Panc1 (cell line): ENCODE data around the gene GNL2. TPM values are rescaled to one million over a fixed set of nuclear protein-coding genes. Genes with fewer than 3 reads are reported as not detected.
"Not testable (repeated sequence)": the region's sequence is repeated elsewhere in the genome, so short reads cannot be mapped to it uniquely, and the experiment has no call there.

ENCODE experiments used
- ATAC-seq: fragments of 200-7000 bp; cut with Tn5 transposase; 2 replicates; pipeline ENCODE4 v1.9.1; 2020; ENCODE audit warnings: mild to moderate bottlenecking, moderate library complexity
- BruUV-seq: library from RNA; stranded (reverse); fragments of 400-500 nt; replicated peaks from 2 replicates; lab custom pipeline; 2021; lab: Mats Ljungman, UMichigan
- CTCF ChIA-PET: fragments of 300-600 bp; sonication (Branson Sonifier 250); formaldehyde crosslinking; loops from one replicate; lab custom pipeline; 2022; ENCODE audit warnings: antibody characterized with exemption; lab: Charles Lee
- POLR2A ChIA-PET: fragments of 300-600 bp; sonication (Branson Sonifier 250); formaldehyde crosslinking; loops from one replicate; lab custom pipeline; 2022; ENCODE audit warnings: antibody characterized with exemption; lab: Charles Lee
- DNase-seq: peaks from one replicate; pipeline ENCODE4 v3.0.0-alpha.2; 2010; ENCODE audit warnings: low read depth, low spot score
- H3K27ac ChIP-seq: 2 replicates; pipeline ENCODE4 v1.5.1; 2011; ENCODE audit warnings: mild to moderate bottlenecking, low read length, inconsistent platforms
- H3K27me3 ChIP-seq: fragments of 200-500 bp; sonication (Bioruptor generic); 2 replicates; pipeline ENCODE4 v1.6.0; 2014; ENCODE audit warnings: low read length, inconsistent platforms; ENCODE audit not compliant: control insufficient read depth, insufficient read depth
- H3K36me3 ChIP-seq: fragments of 200-500 bp; sonication (Bioruptor generic); 2 replicates; pipeline ENCODE4 v1.5.1; 2014; ENCODE audit warnings: inconsistent platforms, mild to moderate bottlenecking, low read length, moderate library complexity; ENCODE audit not compliant: control insufficient read depth, insufficient read depth
- H3K4me1 ChIP-seq: 2 replicates; pipeline ENCODE4 v1.5.1; 2011; ENCODE audit warnings: inconsistent platforms, mild to moderate bottlenecking, low read length, moderate library complexity; ENCODE audit not compliant: control insufficient read depth, insufficient read depth
- H3K4me3 ChIP-seq, 2 experiments: 2 replicates each; pipeline ENCODE4 v1.5.1; 2011 to 2012; ENCODE audit warnings: low read depth in 2 of 2, low read length in 2 of 2, mild to moderate bottlenecking in 2 of 2, inconsistent platforms in 1 of 2, moderate library complexity in 1 of 2
- H3K9me3 ChIP-seq: fragments of 200-500 bp; sonication (Bioruptor generic); 2 replicates; pipeline ENCODE4 v1.5.1; 2014; ENCODE audit warnings: low read depth, mild to moderate bottlenecking, inconsistent platforms, low read length, moderate library complexity; ENCODE audit not compliant: control insufficient read depth, insufficient read depth
- POLR2AphosphoS5 ChIP-seq: IDR thresholded peaks from 2 replicates; pipeline ENCODE4 v1.6.1; 2012; ENCODE audit warnings: mild to moderate bottlenecking, low read depth, low read length, moderate library complexity
- SIN3A ChIP-seq: IDR thresholded peaks from 2 replicates; pipeline ENCODE4 v1.6.1; 2012; ENCODE audit warnings: low read depth, mild to moderate bottlenecking, low read length, moderate library complexity, borderline replicate concordance; ENCODE audit not compliant: insufficient read depth
- TCF7L2 ChIP-seq: IDR thresholded peaks from 2 replicates; pipeline ENCODE4 v1.6.1; 2011; ENCODE audit warnings: mild to moderate bottlenecking, low read depth, low read length, inconsistent platforms
- in situ Hi-C: cut with HindIII; loops from 2 replicates; pipeline ENCODE4 v1.10.0; 2016; ENCODE audit warnings: low sequenced_read_pairs, low pct_unique_long_range_greater_than_20kb
- intact Hi-C: fragments of 100-400 bp; cut with micrococcal nuclease; formaldehyde crosslinking; loops from one replicate; pipeline ENCODE4 v1.10.0; 2022; ENCODE audit not compliant: unreplicated experiment
- total RNA-seq: library from RNA; stranded (reverse); gene quantifications from one replicate; pipeline ENCODE4 v1.2.1, GENCODE V29; 2021; ENCODE audit not compliant: unreplicated experiment
- TF ChIP-seq, protein P1 (sequence below): fragments of 450-650 bp; IDR thresholded peaks from 2 replicates; pipeline ENCODE4 v1.5.1; 2017; ENCODE audit warnings: mild to moderate bottlenecking
- TF ChIP-seq, protein P2 (sequence below), 2 experiments: IDR thresholded peaks; 2 replicates each; pipeline ENCODE4 v1.6.1; 2011 to 2012; ENCODE audit warnings: low read depth in 2 of 2, control low read depth in 1 of 2, low read length in 1 of 2, mild to moderate bottlenecking in 1 of 2, moderate library complexity in 1 of 2; ENCODE audit not compliant: insufficient read depth in 1 of 2

The GNL2 gene
- total RNA-seq, 1 experiment from 2014 or later = 73.4 TPM

DNA sequence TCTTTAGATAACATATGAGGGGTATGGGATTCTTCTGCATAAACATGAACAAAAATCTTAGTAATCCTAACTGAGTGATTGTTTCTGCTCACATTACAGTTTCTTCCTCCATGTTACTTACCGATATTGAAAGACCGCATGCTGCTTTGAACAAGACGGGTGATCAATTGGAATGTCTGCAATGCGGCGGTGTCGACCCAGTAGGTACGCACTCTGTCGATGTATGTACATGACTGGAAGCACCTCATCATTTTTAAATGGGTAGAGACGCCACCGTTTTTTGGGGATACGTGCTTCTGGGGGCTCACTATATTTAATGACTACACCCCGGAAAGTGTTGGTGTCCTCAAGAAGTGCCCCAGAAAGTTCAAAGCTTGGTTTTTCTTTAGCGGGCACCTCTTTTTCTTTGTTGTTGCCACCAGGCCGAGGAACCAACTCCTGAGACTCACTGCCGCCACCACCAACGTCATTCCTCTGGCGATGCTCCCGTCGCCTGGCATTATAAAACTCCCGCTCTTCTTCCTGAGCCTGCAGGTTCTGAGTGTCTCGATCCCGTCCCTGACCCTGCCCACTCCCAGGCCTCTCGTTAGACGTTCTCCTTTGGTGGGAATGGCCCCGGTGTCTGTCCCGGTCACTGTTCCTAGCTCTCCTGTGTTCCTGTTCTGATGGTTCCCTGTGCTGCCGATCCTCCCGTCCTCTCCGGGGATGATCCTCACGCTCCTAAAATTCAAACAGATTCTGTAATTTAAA lies 55.5 kb downstream of the GNL2 start:
- Histone ChIP-seq H3K27me3 (no peaks in the 10 kb centered on the region), H3K4me1 (no peaks in the 10 kb centered on the region), H3K36me3 (peaks cover 15% of the 10 kb centered on the region), H3K4me3 (no peak overlapping the region), H3K9me3 (no peaks in the 10 kb centered on the region), H3K27ac (no peak overlapping the region)
- intact Hi-C loops (no loop called here), in situ Hi-C loops (no loop called here)
- no TSS peak for BruUV-seq
- TF ChIP-seq, protein P1, sequence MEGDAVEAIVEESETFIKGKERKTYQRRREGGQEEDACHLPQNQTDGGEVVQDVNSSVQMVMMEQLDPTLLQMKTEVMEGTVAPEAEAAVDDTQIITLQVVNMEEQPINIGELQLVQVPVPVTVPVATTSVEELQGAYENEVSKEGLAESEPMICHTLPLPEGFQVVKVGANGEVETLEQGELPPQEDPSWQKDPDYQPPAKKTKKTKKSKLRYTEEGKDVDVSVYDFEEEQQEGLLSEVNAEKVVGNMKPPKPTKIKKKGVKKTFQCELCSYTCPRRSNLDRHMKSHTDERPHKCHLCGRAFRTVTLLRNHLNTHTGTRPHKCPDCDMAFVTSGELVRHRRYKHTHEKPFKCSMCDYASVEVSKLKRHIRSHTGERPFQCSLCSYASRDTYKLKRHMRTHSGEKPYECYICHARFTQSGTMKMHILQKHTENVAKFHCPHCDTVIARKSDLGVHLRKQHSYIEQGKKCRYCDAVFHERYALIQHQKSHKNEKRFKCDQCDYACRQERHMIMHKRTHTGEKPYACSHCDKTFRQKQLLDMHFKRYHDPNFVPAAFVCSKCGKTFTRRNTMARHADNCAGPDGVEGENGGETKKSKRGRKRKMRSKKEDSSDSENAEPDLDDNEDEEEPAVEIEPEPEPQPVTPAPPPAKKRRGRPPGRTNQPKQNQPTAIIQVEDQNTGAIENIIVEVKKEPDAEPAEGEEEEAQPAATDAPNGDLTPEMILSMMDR = no peak
- TF ChIP-seq POLR2AphosphoS5 (no peak), TCF7L2 (no peak), SIN3A (no peak)
- TF ChIP-seq, protein P2, sequence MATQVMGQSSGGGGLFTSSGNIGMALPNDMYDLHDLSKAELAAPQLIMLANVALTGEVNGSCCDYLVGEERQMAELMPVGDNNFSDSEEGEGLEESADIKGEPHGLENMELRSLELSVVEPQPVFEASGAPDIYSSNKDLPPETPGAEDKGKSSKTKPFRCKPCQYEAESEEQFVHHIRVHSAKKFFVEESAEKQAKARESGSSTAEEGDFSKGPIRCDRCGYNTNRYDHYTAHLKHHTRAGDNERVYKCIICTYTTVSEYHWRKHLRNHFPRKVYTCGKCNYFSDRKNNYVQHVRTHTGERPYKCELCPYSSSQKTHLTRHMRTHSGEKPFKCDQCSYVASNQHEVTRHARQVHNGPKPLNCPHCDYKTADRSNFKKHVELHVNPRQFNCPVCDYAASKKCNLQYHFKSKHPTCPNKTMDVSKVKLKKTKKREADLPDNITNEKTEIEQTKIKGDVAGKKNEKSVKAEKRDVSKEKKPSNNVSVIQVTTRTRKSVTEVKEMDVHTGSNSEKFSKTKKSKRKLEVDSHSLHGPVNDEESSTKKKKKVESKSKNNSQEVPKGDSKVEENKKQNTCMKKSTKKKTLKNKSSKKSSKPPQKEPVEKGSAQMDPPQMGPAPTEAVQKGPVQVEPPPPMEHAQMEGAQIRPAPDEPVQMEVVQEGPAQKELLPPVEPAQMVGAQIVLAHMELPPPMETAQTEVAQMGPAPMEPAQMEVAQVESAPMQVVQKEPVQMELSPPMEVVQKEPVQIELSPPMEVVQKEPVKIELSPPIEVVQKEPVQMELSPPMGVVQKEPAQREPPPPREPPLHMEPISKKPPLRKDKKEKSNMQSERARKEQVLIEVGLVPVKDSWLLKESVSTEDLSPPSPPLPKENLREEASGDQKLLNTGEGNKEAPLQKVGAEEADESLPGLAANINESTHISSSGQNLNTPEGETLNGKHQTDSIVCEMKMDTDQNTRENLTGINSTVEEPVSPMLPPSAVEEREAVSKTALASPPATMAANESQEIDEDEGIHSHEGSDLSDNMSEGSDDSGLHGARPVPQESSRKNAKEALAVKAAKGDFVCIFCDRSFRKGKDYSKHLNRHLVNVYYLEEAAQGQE (IDR thresholded peaks at IDR 0.05; ENCODE audit: insufficient read depth in 1 of 2, low read depth in 2 of 2, low read length in 1 of 2) = no peak
- CTCF ChIA-PET = no interaction called here
- POLR2A ChIA-PET = no interaction called here
- no peak for DNase-seq
- no peak for ATAC-seq

DNA sequence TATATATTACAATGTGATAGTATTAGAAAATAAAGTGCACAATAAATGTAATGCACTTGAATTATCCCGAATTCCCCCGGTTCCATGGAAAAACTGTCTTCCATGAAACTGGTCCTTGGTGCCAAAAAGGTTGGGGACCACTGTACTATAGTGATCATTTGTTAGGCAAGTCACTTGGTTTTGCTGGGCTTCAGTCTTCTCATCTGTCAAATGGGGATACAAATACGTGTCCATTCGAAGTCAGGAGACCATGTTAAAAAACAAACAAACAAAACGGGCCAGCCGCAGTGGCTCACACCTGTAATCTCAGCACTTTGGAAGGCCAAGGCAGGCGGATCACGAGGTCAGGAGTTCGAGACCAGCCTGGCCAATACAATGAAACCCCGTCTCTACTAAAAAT lies 56.6 kb downstream of the GNL2 start:
- ATAC-seq, H3K27me3 ChIP-seq, BruUV-seq, H3K4me3 ChIP-seq, H3K27ac ChIP-seq, H3K4me1 ChIP-seq, intact Hi-C loops, DNase-seq, in situ Hi-C loops, H3K9me3 ChIP-seq: not testable (repeated sequence)
- POLR2A ChIA-PET = interaction anchor here (0.7 kb wide), 1 partner anchor 43 kb away, joined by 6 read pairs; no protein-coding TSS in a partner anchor
- CTCF ChIA-PET = interaction anchor here (0.6 kb wide), 1 partner anchor 1656 kb away, joined by 6 read pairs; the partner anchor contains the start of gene AGO1
- H3K36me3 ChIP-seq = peaks cover 15% of the 10 kb centered on the region

DNA sequence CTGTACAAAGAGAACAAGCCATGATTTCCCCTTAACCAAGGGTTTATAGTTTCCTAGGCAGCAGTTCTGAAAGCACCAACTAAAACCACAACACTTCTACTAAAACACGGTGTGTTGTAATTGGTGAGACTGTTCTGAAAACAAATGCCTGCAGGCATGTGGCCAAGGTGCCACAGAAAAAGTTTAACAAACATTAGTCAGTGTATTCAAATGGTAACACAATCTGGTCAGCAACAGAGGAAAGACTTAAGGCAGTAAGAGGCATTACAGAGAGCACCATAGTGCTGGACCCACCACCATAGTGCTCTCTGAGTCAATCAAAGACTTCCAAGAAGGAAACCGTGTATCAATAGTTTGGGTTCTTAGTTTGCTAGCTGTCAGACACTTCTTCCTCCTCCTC lies 58.4 kb downstream of the GNL2 start:
- Histone ChIP-seq H3K4me3 (no peak overlapping the region), H3K36me3 (peaks cover 15% of the 10 kb centered on the region), H3K4me1 (peaks cover 5% of the 10 kb centered on the region), H3K9me3 (no peaks in the 10 kb centered on the region), H3K27ac (no peak overlapping the region), H3K27me3 (no peaks in the 10 kb centered on the region)
- POLR2A ChIA-PET = no interaction called here
- TSS peak; percentile 62 for BruUV-seq
- TF ChIP-seq, protein P2 (IDR thresholded peaks at IDR 0.05; ENCODE audit: insufficient read depth in 1 of 2, low read depth in 2 of 2, low read length in 1 of 2) = no peak
- TF ChIP-seq SIN3A = no peak
- TF ChIP-seq TCF7L2 = no peak
- TF ChIP-seq, protein P1 = no peak
- no peak for TF ChIP-seq POLR2AphosphoS5
- in situ Hi-C loops (no loop called here), intact Hi-C loops (no loop called here)
- CTCF ChIA-PET = no interaction called here
- DNase-seq (peak; percentile 76), ATAC-seq (no peak)
